ENCODE results near the gene BBS7. TPM values are rescaled to one million over a fixed set of nuclear protein-coding genes. Genes with fewer than 3 reads are reported as not detected.

The BBS7 gene
- total RNA-seq, 6 experiments from 2014 or later, result 1.8 to 7.0 (median 3.6) TPM

DNA sequence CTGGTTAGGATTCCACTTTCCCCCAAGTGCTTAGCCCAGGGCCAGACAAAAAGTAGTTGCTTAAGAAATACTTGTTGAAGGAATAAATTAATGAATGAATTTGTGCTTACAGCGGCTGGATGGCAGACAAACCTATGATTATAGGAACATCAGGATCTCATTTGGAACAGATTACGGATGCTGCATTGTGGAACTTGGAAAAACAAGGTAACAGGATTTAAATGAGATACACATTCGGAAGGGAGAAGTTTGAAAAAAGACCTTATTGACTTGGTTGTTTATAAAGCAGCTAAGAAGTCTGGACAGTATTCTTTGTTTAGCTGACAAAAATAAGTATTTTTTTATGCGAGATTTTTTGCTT, 68.6 kb downstream of the BBS7 start:
- Histone ChIP-seq H3K27ac (peak overlapping the region; percentile 61 to 80 (median 72)), H3K4me3 (peak overlapping the region; percentile 76 to 93 (median 86)), H3K9me3 (no peaks in the 10 kb centered on the region), H3K27me3 (no peaks in the 10 kb centered on the region), H3K36me3 (peaks cover 0 to 31% (median 8%) of the 10 kb centered on the region in 4 donors), H3K4me1 (peaks cover 0 to 15% (median 0%) of the 10 kb centered on the region in 4 donors)
- WGBS (ENCODE audit: insufficient coverage, low coverage, low lambda C conversion rate, missing lambda C conversion rate), result 18% methylated on average over 4 of the region's 4 CpGs
- DNase-seq, result no peak
- intact Hi-C loops (cut with DNase I), result no loop called here
- no peak for ATAC-seq
- no peak for TF ChIP-seq POLR2A (IDR thresholded peaks at IDR 0.05)
- TF ChIP-seq, protein P1, sequence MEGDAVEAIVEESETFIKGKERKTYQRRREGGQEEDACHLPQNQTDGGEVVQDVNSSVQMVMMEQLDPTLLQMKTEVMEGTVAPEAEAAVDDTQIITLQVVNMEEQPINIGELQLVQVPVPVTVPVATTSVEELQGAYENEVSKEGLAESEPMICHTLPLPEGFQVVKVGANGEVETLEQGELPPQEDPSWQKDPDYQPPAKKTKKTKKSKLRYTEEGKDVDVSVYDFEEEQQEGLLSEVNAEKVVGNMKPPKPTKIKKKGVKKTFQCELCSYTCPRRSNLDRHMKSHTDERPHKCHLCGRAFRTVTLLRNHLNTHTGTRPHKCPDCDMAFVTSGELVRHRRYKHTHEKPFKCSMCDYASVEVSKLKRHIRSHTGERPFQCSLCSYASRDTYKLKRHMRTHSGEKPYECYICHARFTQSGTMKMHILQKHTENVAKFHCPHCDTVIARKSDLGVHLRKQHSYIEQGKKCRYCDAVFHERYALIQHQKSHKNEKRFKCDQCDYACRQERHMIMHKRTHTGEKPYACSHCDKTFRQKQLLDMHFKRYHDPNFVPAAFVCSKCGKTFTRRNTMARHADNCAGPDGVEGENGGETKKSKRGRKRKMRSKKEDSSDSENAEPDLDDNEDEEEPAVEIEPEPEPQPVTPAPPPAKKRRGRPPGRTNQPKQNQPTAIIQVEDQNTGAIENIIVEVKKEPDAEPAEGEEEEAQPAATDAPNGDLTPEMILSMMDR (IDR thresholded peaks at IDR 0.05), result no peak

DNA sequence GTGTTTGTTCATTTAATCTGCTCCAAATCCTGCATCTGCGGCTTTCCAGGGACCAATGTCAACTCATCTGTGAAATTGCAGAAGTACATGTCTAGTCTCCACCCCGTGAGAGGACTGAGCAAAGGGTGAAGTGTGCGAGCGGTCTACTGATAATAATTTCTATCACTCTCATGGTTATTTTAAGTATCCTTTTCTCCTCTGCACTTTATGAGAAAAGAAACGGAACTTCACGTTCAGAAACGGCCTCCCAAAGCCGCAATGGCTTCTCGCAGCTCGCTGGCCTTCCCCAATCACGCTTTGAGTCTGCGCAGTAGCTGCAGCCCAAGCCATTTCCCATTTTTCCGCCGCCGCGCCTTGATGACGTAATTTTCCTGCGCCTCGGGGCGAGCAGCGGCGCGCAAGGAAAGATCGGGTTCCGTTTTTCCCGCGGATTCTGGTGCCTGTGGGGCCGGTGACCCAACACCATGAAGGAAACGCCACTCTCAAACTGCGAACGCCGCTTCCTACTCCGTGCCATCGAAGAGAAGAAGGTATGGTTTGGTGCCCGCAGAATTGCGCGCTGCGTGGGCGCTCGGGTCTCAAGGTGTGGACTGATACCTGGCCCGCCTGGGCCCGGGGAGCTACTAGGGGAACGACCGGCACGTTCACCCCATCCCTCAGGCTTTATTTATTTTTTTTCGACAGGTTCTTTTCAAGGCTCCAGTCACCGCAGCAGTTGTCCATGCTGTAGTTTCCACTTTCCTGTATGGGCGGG, 69.1 kb downstream of the BBS7 start, which contains the start of gene EXOSC9:
TSS of gene EXOSC9 (plus strand) at position 363 of the 754 bp plus-strand sequence. CDS start at position 465, 102 bp downstream.
- 0% methylated on average over 37 of the region's 48 CpGs for WGBS (ENCODE audit: insufficient coverage, low coverage, low lambda C conversion rate, missing lambda C conversion rate)
- DNase-seq (peak; percentile 92 to 95 (median 94)), ATAC-seq (peak; percentile 93 to 99 (median 96))
- Histone ChIP-seq H3K4me1 (peaks cover 0 to 15% (median 0%) of the 10 kb centered on the region in 4 donors), H3K27me3 (no peaks in the 10 kb centered on the region), H3K9me3 (no peaks in the 10 kb centered on the region), H3K4me3 (peak within 1 kb of the TSS; percentile 76 to 93 (median 86)), H3K36me3 (peaks cover 0 to 27% (median 6%) of the 10 kb centered on the region in 4 donors), H3K27ac (peak within 1 kb of the TSS; percentile 61 to 80 (median 72))
- intact Hi-C loops (cut with DNase I), result no loop called here
- peak; percentile 74 for TF ChIP-seq POLR2A (IDR thresholded peaks at IDR 0.05)
- TF ChIP-seq, protein P1 (IDR thresholded peaks at IDR 0.05), result no peak

DNA sequence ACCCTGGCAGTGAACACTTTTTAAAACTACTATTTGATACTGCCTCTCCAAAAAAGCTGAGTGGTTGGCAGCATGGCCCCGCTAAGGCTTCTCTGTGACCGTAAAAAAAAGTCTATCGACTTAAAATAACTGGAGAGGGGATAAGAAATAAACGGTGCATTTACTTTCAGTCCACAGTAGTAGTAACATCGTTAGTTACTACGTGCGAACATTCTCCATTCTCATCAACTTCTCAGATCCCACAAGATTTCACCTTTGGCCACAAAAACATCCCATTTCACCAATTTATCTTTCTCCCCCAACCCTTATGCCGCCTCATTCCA, 69.7 kb downstream of the BBS7 start:
- intact Hi-C loops (cut with DNase I), result no loop called here
- WGBS (ENCODE audit: insufficient coverage, low coverage, low lambda C conversion rate, missing lambda C conversion rate), result 46% methylated on average over 8 of the region's 8 CpGs
- H3K4me3 ChIP-seq, result peak overlapping the region; percentile 76 to 93 (median 86)
- H3K27ac ChIP-seq, result peak overlapping the region; percentile 61 to 80 (median 72)
- no peaks in the 10 kb centered on the region for H3K27me3 ChIP-seq
- TF ChIP-seq POLR2A (IDR thresholded peaks at IDR 0.05), result no peak
- TF ChIP-seq, protein P1 (IDR thresholded peaks at IDR 0.05), result no peak
- peaks cover 0 to 24% (median 6%) of the 10 kb centered on the region in 4 donors for H3K36me3 ChIP-seq
- no peaks in the 10 kb centered on the region for H3K9me3 ChIP-seq
- peak in 3 of 4 donors; percentile 8 to 26 (median 12) for ATAC-seq
- H3K4me1 ChIP-seq, result peaks cover 0 to 15% (median 0%) of the 10 kb centered on the region in 4 donors
- DNase-seq, result no peak

DNA sequence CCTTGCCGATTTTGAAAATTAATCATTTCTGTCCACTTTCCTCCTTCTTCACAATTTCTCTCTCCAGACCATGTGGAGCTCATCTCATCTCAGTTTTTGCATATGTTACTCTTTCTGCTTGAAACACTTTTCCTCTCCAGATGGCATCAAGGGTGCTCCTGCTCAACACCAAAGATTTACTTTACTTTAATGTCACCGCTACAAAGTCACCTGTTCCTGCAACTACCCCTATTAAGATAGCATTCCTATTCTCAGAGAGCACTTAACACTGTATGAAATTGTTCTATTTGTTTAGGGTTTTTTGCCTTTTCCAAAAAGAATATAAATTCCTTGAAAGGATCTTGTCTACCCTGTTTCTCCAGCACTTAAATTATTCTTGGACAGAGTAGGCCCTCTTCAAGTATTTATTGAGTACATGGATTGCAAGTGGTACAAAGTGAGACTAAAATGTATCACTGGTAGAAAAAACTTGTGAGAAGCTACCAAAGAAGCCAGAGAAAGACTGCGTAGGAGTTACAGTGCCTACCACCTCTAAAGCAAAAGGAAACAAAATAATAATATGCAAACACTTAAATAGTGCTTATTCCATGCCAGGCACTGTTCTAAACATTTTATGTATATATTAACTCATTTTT, 70.3 kb downstream of the BBS7 start:
- intact Hi-C loops (cut with DNase I), result no loop called here
- Histone ChIP-seq H3K4me3 (no peak overlapping the region), H3K4me1 (peaks cover 0 to 15% (median 0%) of the 10 kb centered on the region in 4 donors), H3K27ac (peak overlapping the region; percentile 21 to 80 (median 72)), H3K9me3 (no peaks in the 10 kb centered on the region), H3K27me3 (no peaks in the 10 kb centered on the region), H3K36me3 (peaks cover 0 to 23% (median 6%) of the 10 kb centered on the region in 4 donors)
- 80% methylated on average over 3 of the region's 3 CpGs for WGBS (ENCODE audit: insufficient coverage, low coverage, low lambda C conversion rate, missing lambda C conversion rate)
- no peak for ATAC-seq
- DNase-seq, result no peak
- TF ChIP-seq, protein P1 (IDR thresholded peaks at IDR 0.05), result no peak
- no peak for TF ChIP-seq POLR2A (IDR thresholded peaks at IDR 0.05)

Data from right lobe of liver (tissue), 6 donors.